Measurements from ENCODE around the gene DHRS1. TPM values are rescaled to one million over a fixed set of nuclear protein-coding genes. Genes with fewer than 3 reads are reported as not detected.

The DHRS1 gene
- total RNA-seq, 4 donors from 2014 or later = 49.0 to 101 (median 82.1) TPM

DNA sequence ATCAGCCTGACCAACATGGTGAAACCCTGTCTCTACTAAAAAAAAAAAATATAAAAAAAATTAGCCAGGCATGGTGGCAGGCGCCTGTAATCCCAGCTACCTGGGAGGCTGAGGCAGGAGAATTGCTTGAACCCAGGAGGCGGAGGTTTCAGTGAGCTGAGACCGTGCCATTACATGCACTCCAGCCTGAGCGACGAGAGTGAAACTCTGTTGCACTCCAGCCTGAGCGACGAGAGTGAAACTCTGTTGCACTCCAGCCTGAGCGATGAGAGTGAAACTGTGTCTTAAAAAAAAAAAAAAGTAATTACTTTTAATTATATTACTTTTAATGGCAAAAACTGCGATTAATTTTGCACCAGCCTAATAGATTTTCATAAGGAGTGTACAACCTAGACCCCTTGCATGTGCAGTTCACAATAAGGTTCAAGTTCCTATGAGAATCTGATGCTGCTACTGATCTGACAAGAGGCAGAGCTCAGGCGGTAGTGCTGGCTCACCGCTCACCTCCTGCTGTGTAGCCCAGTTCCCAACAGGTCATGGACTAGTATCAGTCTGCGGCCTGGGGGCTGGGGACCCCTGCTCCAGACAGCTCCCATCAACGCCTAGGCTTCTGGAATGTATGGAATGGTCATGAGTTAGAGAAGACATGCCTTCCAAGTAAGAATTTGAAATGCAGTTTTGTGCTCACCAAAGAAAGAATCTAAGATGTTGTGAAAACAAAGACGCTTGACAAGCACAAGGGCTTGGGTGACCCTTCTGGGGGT is 21.8 kb upstream of the DHRS1 start:
- no peaks in the 10 kb centered on the region for H3K36me3 ChIP-seq
- peaks cover 9% of the 10 kb centered on the region for H3K4me1 ChIP-seq
- TF ChIP-seq POLR2AphosphoS5 (IDR thresholded peaks at IDR 0.05) (no peak), POLR2A (IDR thresholded peaks at IDR 0.05) (no peak), EP300 (IDR thresholded peaks at IDR 0.05) (no peak)
- TF ChIP-seq, protein P1, sequence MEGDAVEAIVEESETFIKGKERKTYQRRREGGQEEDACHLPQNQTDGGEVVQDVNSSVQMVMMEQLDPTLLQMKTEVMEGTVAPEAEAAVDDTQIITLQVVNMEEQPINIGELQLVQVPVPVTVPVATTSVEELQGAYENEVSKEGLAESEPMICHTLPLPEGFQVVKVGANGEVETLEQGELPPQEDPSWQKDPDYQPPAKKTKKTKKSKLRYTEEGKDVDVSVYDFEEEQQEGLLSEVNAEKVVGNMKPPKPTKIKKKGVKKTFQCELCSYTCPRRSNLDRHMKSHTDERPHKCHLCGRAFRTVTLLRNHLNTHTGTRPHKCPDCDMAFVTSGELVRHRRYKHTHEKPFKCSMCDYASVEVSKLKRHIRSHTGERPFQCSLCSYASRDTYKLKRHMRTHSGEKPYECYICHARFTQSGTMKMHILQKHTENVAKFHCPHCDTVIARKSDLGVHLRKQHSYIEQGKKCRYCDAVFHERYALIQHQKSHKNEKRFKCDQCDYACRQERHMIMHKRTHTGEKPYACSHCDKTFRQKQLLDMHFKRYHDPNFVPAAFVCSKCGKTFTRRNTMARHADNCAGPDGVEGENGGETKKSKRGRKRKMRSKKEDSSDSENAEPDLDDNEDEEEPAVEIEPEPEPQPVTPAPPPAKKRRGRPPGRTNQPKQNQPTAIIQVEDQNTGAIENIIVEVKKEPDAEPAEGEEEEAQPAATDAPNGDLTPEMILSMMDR (IDR thresholded peaks at IDR 0.05) = no peak
- no peak overlapping the region for H3K4me3 ChIP-seq
- no peak overlapping the region for H3K27ac ChIP-seq
- H3K27me3 ChIP-seq = no peaks in the 10 kb centered on the region
- DNase-seq (ENCODE audit: low spot score in 2 of 2) = no peak
- 93% methylated on average over 14 of the region's 14 CpGs for WGBS
- H3K9me3 ChIP-seq = no peaks in the 10 kb centered on the region

- H3K4me1 ChIP-seq = peaks cover 49% of the 10 kb centered on the region
- TF ChIP-seq, protein P1 (IDR thresholded peaks at IDR 0.05) = no peak
- TF ChIP-seq POLR2AphosphoS5 (IDR thresholded peaks at IDR 0.05) (no peak), EP300 (IDR thresholded peaks at IDR 0.05) (no peak), POLR2A (IDR thresholded peaks at IDR 0.05) (no peak)
- no peaks in the 10 kb centered on the region for H3K9me3 ChIP-seq
- H3K27ac ChIP-seq = no peak overlapping the region
- no peak overlapping the region for H3K4me3 ChIP-seq
- 63% methylated on average over 3 of the region's 3 CpGs for WGBS
- no peak for DNase-seq (ENCODE audit: low spot score in 2 of 2)
- no peaks in the 10 kb centered on the region for H3K27me3 ChIP-seq
- no peaks in the 10 kb centered on the region for H3K36me3 ChIP-seq
Observed at GRCh38 chr14:24317141-24317928, 17.8 kb upstream of the DHRS1 start.

DNA sequence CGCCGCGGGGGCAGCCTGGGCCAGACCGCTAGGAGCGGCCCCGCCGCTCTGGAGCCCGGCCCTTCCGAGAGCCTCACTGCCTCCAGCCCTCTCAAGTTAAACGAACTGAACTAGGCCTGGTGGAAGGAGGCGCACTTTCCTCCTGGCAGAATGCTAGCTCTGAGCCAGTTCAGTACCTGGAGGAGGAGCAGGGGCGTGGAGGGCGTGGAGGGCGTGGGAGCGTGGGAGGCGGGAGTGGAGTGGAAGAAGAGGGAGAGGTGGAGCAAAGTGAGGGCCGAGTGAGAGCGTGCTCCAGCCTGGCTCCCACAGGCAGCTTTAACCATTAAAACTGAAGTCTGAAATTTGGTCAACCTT is 17.0 kb upstream of the DHRS1 start:
- DNase-seq (ENCODE audit: low spot score in 2 of 2) = no peak
- Histone ChIP-seq H3K27ac (peak overlapping the region; percentile 64), H3K27me3 (no peaks in the 10 kb centered on the region), H3K4me1 (peaks cover 56% of the 10 kb centered on the region), H3K9me3 (no peaks in the 10 kb centered on the region), H3K36me3 (no peaks in the 10 kb centered on the region), H3K4me3 (peak overlapping the region; percentile 14)
- WGBS = 66% methylated on average over 7 of the region's 18 CpGs
- TF ChIP-seq EP300 (IDR thresholded peaks at IDR 0.05) = no peak
- TF ChIP-seq POLR2AphosphoS5 (IDR thresholded peaks at IDR 0.05) = no peak
- TF ChIP-seq, protein P1 (IDR thresholded peaks at IDR 0.05) = no peak
- no peak for TF ChIP-seq POLR2A (IDR thresholded peaks at IDR 0.05)

GRCh38 chr14:24315807-24316596 is 16.4 kb upstream of the DHRS1 start:
- TF ChIP-seq, protein P1 (IDR thresholded peaks at IDR 0.05) = peak in 1 of 2 donors; percentile 31
- TF ChIP-seq POLR2A (IDR thresholded peaks at IDR 0.05) = no peak
- peak in 1 of 3 donors; percentile 24 for TF ChIP-seq POLR2AphosphoS5 (IDR thresholded peaks at IDR 0.05)
- 49% methylated on average over 22 of the region's 70 CpGs for WGBS
- peaks cover 62% of the 10 kb centered on the region for H3K4me1 ChIP-seq
- no peaks in the 10 kb centered on the region for H3K36me3 ChIP-seq
- DNase-seq (ENCODE audit: low spot score in 2 of 2) = peak; percentile 82 to 83
- no peaks in the 10 kb centered on the region for H3K27me3 ChIP-seq
- peak overlapping the region; percentile 64 for H3K27ac ChIP-seq
- H3K4me3 ChIP-seq = peak overlapping the region; percentile 14
- H3K9me3 ChIP-seq = no peaks in the 10 kb centered on the region

All from suprapubic skin (tissue), 4 donors.